ENCODE results near the gene HS3ST4.

GRCh38 chr16:25828510-25828909, 136.8 kb downstream of the HS3ST4 start:
- TF ChIP-seq CTCF (IDR thresholded peaks at IDR 0.05) (no peak), EP300 (IDR thresholded peaks at IDR 0.05) (no peak)

Data from stomach (tissue), 4 donors.